ENCODE data around the gene WDR20.
A peak's percentile ranks its signal among the peaks of the same experiment; 100 is the strongest.

Gene WDR20

GRCh38 chr14:102219316-102219715 is 79.6 kb downstream of the WDR20 start:
- no peak for DNase-seq (ENCODE audit: low read depth)

GRCh38 chr14:102220031-102220430 is 80.3 kb downstream of the WDR20 start:
- DNase-seq (ENCODE audit: low read depth) = no peak

GRCh38 chr14:102221026-102221425 is 81.3 kb downstream of the WDR20 start:
- DNase-seq (ENCODE audit: low read depth) = no peak

GRCh38 chr14:102222009-102222575 is 82.4 kb downstream of the WDR20 start:
- DNase-seq (ENCODE audit: low read depth) = no peak

- no peak for DNase-seq (ENCODE audit: low read depth)
Observed at GRCh38 chr14:102222751-102223150, 83.1 kb downstream of the WDR20 start.

GRCh38 chr14:102223682-102224081 is 84.0 kb downstream of the WDR20 start:
- DNase-seq (ENCODE audit: low read depth) = no peak

- no peak for DNase-seq (ENCODE audit: low read depth)
Observed at GRCh38 chr14:102225386-102225785, 85.7 kb downstream of the WDR20 start.

- no peak for DNase-seq (ENCODE audit: low read depth)
Observed at GRCh38 chr14:102225936-102226335, 86.2 kb downstream of the WDR20 start.

GRCh38 chr14:102226356-102227125 is 86.8 kb downstream of the WDR20 start:
- DNase-seq (ENCODE audit: low read depth) = no peak

GRCh38 chr14:102227184-102227964 is 87.7 kb downstream of the WDR20 start:
- DNase-seq (ENCODE audit: low read depth) = no peak

- no peak for DNase-seq (ENCODE audit: low read depth)
Observed at GRCh38 chr14:102229071-102229738, 89.5 kb downstream of the WDR20 start.

- no peak for DNase-seq (ENCODE audit: low read depth)
Observed at GRCh38 chr14:102229739-102230092, 90.0 kb downstream of the WDR20 start.

GRCh38 chr14:102230481-102231210 is 90.9 kb downstream of the WDR20 start:
- no peak for DNase-seq (ENCODE audit: low read depth)

GRCh38 chr14:102231476-102232347 is 92.0 kb downstream of the WDR20 start:
- no peak for DNase-seq (ENCODE audit: low read depth)

GRCh38 chr14:102232348-102232625 is 92.6 kb downstream of the WDR20 start:
- DNase-seq (ENCODE audit: low read depth) = no peak

GRCh38 chr14:102233081-102233480 is 93.4 kb downstream of the WDR20 start:
- DNase-seq (ENCODE audit: low read depth) = no peak

- no peak for DNase-seq (ENCODE audit: low read depth)
Observed at GRCh38 chr14:102234331-102235264, 94.9 kb downstream of the WDR20 start.

GRCh38 chr14:102235275-102235897 is 95.7 kb downstream of the WDR20 start:
- peak; percentile 84 for DNase-seq (ENCODE audit: low read depth)

GRCh38 chr14:102236026-102236425 is 96.3 kb downstream of the WDR20 start:
- DNase-seq (ENCODE audit: low read depth) = no peak

- no peak for DNase-seq (ENCODE audit: low read depth)
Observed at GRCh38 chr14:102238131-102238530, 98.4 kb downstream of the WDR20 start.
